Measurements from ENCODE around the gene IGSF8. TPM values are rescaled to one million over a fixed set of nuclear protein-coding genes. Genes with fewer than 3 reads are reported as not detected.

IGSF8 gene
- total RNA-seq, 1 donor from 2014 or later, result 25.3 TPM

GRCh38 chr1:160129966-160130365, 31.5 kb upstream of the IGSF8 start:
- DNase-seq (ENCODE audit: low spot score), result no peak
- TF ChIP-seq CTCF (IDR thresholded peaks at IDR 0.05), result no peak
- no peaks in the 10 kb centered on the region for H3K9me3 Mint-ChIP-seq (ENCODE audit: low read depth)
- H3K4me1 Mint-ChIP-seq (ENCODE audit: low read depth), result peaks cover 23% of the 10 kb centered on the region
- no peak overlapping the region for H3K4me3 Mint-ChIP-seq (ENCODE audit: unreplicated experiment)
- peaks cover 18% of the 10 kb centered on the region for H3K27me3 Mint-ChIP-seq (ENCODE audit: low read depth)
- no peak overlapping the region for H3K27ac Mint-ChIP-seq (ENCODE audit: unreplicated experiment)
- H3K36me3 Mint-ChIP-seq (ENCODE audit: low read depth), result peaks cover 6% of the 10 kb centered on the region

- no peaks in the 10 kb centered on the region for H3K9me3 Mint-ChIP-seq (ENCODE audit: low read depth)
- peaks cover 18% of the 10 kb centered on the region for H3K27me3 Mint-ChIP-seq (ENCODE audit: low read depth)
- no peak for TF ChIP-seq CTCF (IDR thresholded peaks at IDR 0.05)
- H3K27ac Mint-ChIP-seq (ENCODE audit: unreplicated experiment), result no peak overlapping the region
- no peak overlapping the region for H3K4me3 Mint-ChIP-seq (ENCODE audit: unreplicated experiment)
- H3K4me1 Mint-ChIP-seq (ENCODE audit: low read depth), result peaks cover 27% of the 10 kb centered on the region
- peaks cover 6% of the 10 kb centered on the region for H3K36me3 Mint-ChIP-seq (ENCODE audit: low read depth)
- DNase-seq (ENCODE audit: low spot score), result no peak
These were observed 31.1 kb upstream of the IGSF8 start for GRCh38 chr1:160129558-160129957.

DNA sequence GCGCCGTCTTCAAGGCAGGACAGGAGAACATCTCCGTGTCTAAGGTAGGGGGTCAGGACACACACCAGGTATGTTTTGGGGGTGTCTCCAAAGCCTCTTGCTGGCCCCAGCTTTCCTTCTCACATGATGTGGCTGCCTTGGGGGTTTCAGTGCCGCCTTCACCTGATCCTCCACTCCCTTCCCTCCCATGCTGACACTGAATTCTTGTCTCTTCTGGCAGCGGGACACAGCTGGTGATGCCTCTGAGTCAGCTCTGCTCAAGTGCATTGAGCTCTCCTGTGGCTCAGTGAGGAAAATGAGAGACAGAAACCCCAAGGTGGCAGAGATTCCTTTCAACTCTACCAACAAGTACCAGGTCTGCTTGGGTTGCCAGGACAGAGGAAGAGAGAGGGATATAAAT, 30.6 kb upstream of the IGSF8 start:
- peaks cover 6% of the 10 kb centered on the region for H3K36me3 Mint-ChIP-seq (ENCODE audit: low read depth)

GRCh38 chr1:160128636-160129035, 30.2 kb upstream of the IGSF8 start:
- TF ChIP-seq CTCF (IDR thresholded peaks at IDR 0.05), result no peak
- no peak for DNase-seq (ENCODE audit: low spot score)
- Mint-ChIP-seq H3K9me3 (ENCODE audit: low read depth) (no peaks in the 10 kb centered on the region), H3K4me3 (ENCODE audit: unreplicated experiment) (no peak overlapping the region), H3K4me1 (ENCODE audit: low read depth) (peaks cover 32% of the 10 kb centered on the region), H3K27ac (ENCODE audit: unreplicated experiment) (peak overlapping the region; percentile 53), H3K27me3 (ENCODE audit: low read depth) (peaks cover 18% of the 10 kb centered on the region), H3K36me3 (ENCODE audit: low read depth) (peaks cover 6% of the 10 kb centered on the region)

More for the DNA sequence above, 30.6 kb upstream of the IGSF8 start:
- Mint-ChIP-seq H3K9me3 (ENCODE audit: low read depth) (no peaks in the 10 kb centered on the region), H3K4me3 (ENCODE audit: unreplicated experiment) (no peak overlapping the region), H3K27ac (ENCODE audit: unreplicated experiment) (no peak overlapping the region), H3K27me3 (ENCODE audit: low read depth) (peaks cover 18% of the 10 kb centered on the region), H3K4me1 (ENCODE audit: low read depth) (peaks cover 32% of the 10 kb centered on the region)
- no peak for TF ChIP-seq CTCF (IDR thresholded peaks at IDR 0.05)
- no peak for DNase-seq (ENCODE audit: low spot score)

GRCh38 chr1:160127865-160128523, 29.6 kb upstream of the IGSF8 start:
- Mint-ChIP-seq H3K9me3 (ENCODE audit: low read depth) (no peaks in the 10 kb centered on the region), H3K4me1 (ENCODE audit: low read depth) (peaks cover 32% of the 10 kb centered on the region), H3K36me3 (ENCODE audit: low read depth) (peaks cover 6% of the 10 kb centered on the region), H3K4me3 (ENCODE audit: unreplicated experiment) (no peak overlapping the region), H3K27me3 (ENCODE audit: low read depth) (peaks cover 16% of the 10 kb centered on the region), H3K27ac (ENCODE audit: unreplicated experiment) (peak overlapping the region; percentile 53)
- TF ChIP-seq CTCF (IDR thresholded peaks at IDR 0.05), result no peak
- no peak for DNase-seq (ENCODE audit: low spot score)

All from chondrocyte (in vitro differentiated cells).